ENCODE results near the gene NCOA7.

The NCOA7 gene

DNA sequence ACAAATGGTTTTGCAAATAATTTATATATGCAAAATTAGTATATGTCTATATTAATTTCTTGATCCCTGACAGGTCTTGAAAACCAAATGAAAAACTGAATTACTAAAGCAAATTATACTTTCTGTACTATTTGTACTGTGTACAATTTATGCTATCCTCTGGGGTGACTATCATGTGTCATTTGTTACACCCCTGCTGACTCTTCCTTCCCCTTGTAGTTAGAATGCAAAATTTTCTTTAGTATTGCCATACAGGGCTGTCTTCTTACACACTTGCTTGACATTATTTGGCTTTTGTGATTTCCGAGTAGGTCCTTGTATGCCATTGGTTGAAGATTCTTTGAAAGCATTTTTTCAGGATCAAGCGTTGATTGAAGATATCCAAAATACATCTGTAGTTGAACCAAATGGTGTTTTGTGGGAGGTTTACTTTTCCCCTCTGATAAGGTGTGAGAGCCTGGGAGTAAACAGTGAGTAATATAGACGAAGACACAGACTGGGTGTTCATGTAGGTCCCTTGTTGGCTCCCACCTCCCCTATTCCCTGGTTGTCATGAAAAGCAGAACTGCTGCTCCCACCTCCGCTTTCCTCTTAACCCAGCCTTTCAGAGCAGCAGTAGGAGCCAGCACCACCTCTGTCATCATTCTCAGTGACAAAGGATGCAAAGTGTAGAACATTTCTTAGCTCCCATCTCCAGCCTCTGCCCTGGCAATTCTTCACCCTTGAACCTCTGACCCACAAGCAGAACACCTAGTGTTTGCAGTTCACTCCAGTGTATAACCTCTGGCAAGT lies 29.0 kb downstream of the NCOA7 start:
- DNase-seq (ENCODE audit: low read depth) = no peak
- H3K4me3 ChIP-seq (ENCODE audit: low read depth, low read length) = no peak overlapping the region
- no peak for TF ChIP-seq CTCF (IDR thresholded peaks at IDR 0.05; ENCODE audit: control insufficient read depth, extremely low read depth, insufficient read depth)

DNA sequence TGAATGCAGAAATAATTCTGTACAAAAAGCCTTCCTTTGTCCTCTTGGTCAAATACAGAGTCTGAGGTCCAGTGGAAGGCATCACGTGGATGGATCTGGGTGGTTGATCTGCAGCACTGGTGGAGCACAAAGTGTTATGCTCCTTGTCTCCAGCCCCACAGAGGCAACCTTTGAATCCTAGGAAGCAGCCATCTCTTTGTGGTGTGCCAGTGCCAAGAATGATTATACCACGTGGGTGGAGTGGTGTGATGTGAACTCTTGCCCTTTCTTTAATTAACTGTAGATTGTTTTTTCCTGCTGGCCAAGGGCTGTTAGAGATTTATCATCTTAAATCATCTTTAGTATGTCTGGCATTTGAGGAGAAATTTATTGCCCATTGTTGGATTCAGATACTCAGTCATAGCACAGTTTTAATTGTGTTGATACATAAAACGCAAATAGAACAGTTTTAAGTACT lies 31.1 kb downstream of the NCOA7 start:
- H3K4me3 ChIP-seq (ENCODE audit: low read depth, low read length) = no peak overlapping the region
- TF ChIP-seq CTCF (IDR thresholded peaks at IDR 0.05; ENCODE audit: control insufficient read depth, extremely low read depth, insufficient read depth) = no peak
- peak; percentile 74 for DNase-seq (ENCODE audit: low read depth)

- DNase-seq (ENCODE audit: low read depth) = no peak
- no peak for TF ChIP-seq CTCF (IDR thresholded peaks at IDR 0.05; ENCODE audit: control insufficient read depth, extremely low read depth, insufficient read depth)
Measured at GRCh38 chr6:125823180-125823579, 32.4 kb downstream of the NCOA7 start.

GRCh38 chr6:125824946-125825771 lies 34.4 kb downstream of the NCOA7 start:
- H3K4me3 ChIP-seq (ENCODE audit: low read depth, low read length) = no peak overlapping the region
- TF ChIP-seq CTCF (IDR thresholded peaks at IDR 0.05; ENCODE audit: control insufficient read depth, extremely low read depth, insufficient read depth) = no peak
- DNase-seq (ENCODE audit: low read depth) = no peak

More at GRCh38 chr6:125823180-125823579, 32.4 kb downstream of the NCOA7 start:
- no peak overlapping the region for H3K4me3 ChIP-seq (ENCODE audit: low read depth, low read length)

DNA sequence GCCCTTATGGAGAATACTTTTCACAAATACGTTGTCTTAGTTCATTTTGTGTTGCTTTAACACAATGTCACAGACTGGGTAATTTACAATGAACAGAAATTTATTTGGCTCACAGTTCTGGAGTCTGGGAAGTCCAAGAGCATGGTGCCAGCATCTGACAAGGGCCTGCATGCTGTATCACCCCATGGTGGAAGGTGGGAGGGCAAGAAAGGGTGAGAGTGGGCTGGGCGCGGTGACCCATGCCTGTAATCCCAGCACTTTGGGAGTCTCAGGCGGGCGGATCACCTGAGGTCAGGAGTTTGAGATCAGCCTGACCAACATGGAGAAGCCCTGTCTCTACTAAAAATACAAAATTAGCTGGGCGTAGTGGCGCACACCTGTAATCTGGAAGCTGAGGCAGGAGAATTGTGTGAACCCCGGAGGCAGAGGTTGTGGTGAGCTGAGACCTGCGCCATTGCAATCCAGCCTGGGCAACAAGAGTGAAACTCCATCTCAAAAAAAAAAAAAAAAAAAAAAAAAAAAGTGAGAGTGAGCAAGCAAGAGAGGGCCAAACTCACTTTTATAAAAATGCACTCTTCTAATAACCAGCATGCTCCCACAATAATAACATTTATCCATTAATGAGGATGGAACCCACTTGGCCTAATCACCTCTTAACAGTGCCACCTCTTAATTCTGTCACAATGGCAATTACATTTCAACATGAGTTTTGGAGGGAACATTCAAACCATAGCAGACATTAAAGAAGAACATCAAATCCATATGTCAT lies 36.1 kb downstream of the NCOA7 start:
- no peak for DNase-seq (ENCODE audit: low read depth)
- no peak overlapping the region for H3K4me3 ChIP-seq (ENCODE audit: low read depth, low read length)
- TF ChIP-seq CTCF (IDR thresholded peaks at IDR 0.05; ENCODE audit: control insufficient read depth, extremely low read depth, insufficient read depth) = no peak

- no peak overlapping the region for H3K4me3 ChIP-seq (ENCODE audit: low read depth, low read length)
- no peak for DNase-seq (ENCODE audit: low read depth)
- TF ChIP-seq CTCF (IDR thresholded peaks at IDR 0.05; ENCODE audit: control insufficient read depth, extremely low read depth, insufficient read depth) = no peak
Measured at GRCh38 chr6:125827788-125828320, 37.1 kb downstream of the NCOA7 start.
